Ishikawa (cell line): ENCODE measurements around the gene RWDD2A.

Experiments used
- MAX ChIP-seq: IDR thresholded peaks from 2 replicates; pipeline ENCODE4 v1.6.1; 2012
- REST ChIP-seq: IDR thresholded peaks from 2 replicates; pipeline ENCODE4 v1.6.1; 2012; ENCODE audit warnings: low read depth, mild to moderate bottlenecking

GRCh38 chr6:83160167-83160566 lies 33.0 kb upstream of the RWDD2A start:
- TF ChIP-seq REST (no peak), MAX (no peak)
